Kidney epithelial cell (primary cell): ENCODE measurements around the gene BBX. TPM values are rescaled to one million over a fixed set of nuclear protein-coding genes. Genes with fewer than 3 reads are reported as not detected.

Experiments used
- DNase-seq: peaks from one replicate; pipeline ENCODE4 v3.0.0-alpha.2; 2010; ENCODE audit warnings: low read depth
- H3K27me3 ChIP-seq: 2 replicates; pipeline ENCODE4 v1.6.0; 2011; ENCODE audit warnings: low read length; ENCODE audit not compliant: control insufficient read depth, insufficient read depth
- H3K36me3 ChIP-seq: 2 replicates; pipeline ENCODE4 v1.5.1; 2011; ENCODE audit warnings: low read length; ENCODE audit not compliant: control insufficient read depth, insufficient read depth
- H3K4me3 ChIP-seq: 2 replicates; pipeline ENCODE4 v1.5.1; 2011; ENCODE audit warnings: low read depth, mild to moderate bottlenecking, control low read depth, low read length
- CTCF ChIP-seq: IDR thresholded peaks from 2 replicates; pipeline ENCODE4 v1.5.1; 2011; ENCODE audit warnings: mild to moderate bottlenecking, moderate library complexity, low read length, control low read depth, inconsistent platforms; ENCODE audit not compliant: insufficient read depth, poor library complexity, severe bottlenecking
- total RNA-seq: library from RNA; depleted of rRNA; stranded (reverse); fragments of >200 nt; gene quantifications from 2 replicates; pipeline ENCODE4 v1.2.3, GENCODE V29; 2015

BBX gene
- total RNA-seq, 1 donor from 2014 or later: 50.7 TPM

DNA sequence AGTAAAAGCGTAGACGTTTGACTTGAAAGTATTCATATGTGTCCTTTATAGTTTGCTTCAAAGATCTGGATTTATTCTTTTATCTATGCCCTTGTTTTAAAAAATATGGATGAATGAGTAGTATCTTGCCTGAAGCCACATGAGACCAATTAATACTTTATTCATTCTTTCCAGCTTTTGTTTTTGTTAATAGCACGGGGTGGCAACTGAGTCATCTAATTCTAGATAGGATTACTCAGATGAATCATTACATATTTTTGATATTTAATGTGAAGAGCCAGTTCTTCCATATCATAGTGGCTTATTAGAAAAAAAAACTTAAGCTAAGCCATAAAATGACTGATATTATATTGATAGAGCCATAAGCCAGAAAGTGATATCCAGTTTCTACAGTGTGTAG lies 121.9 kb downstream of the BBX start:
- no peak for TF ChIP-seq CTCF
- no peak overlapping the region for H3K4me3 ChIP-seq

GRCh38 chr3:107650788-107651187 lies 128.0 kb downstream of the BBX start:
- Histone ChIP-seq H3K4me3 (no peak overlapping the region), H3K27me3 (no peaks in the 10 kb centered on the region), H3K36me3 (no peaks in the 10 kb centered on the region)
- no peak for TF ChIP-seq CTCF
- DNase-seq: no peak

More for the DNA sequence above, 121.9 kb downstream of the BBX start:
- H3K36me3 ChIP-seq: no peaks in the 10 kb centered on the region
- no peak for DNase-seq
- H3K27me3 ChIP-seq: no peaks in the 10 kb centered on the region

DNA sequence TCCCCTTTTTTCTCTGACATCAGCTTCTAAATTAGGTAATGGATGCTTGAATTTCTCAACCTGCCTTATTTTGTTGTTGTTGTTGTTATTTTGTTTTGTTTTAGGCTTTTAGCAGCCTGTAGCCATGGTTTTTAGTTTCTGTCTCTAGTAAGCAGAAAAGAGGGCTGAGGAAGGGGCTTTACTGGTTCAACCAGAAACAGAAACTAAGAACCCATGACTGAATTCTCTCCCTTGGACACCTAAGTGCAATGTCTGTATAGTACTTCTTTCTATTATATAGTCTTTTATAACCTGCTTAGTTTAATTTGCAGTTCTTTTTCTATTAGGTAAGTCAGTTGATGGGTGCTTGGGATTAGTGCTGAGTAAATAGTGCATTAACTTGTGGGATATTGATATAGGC lies 129.0 kb downstream of the BBX start:
- no peak overlapping the region for H3K4me3 ChIP-seq
- DNase-seq: no peak
- no peaks in the 10 kb centered on the region for H3K36me3 ChIP-seq
- no peak for TF ChIP-seq CTCF
- H3K27me3 ChIP-seq: no peaks in the 10 kb centered on the region

- Histone ChIP-seq H3K27me3 (no peaks in the 10 kb centered on the region), H3K4me3 (no peak overlapping the region), H3K36me3 (no peaks in the 10 kb centered on the region)
- TF ChIP-seq CTCF: no peak
- DNase-seq: no peak
These were observed 131.5 kb downstream of the BBX start for GRCh38 chr3:107654218-107654617.

- Histone ChIP-seq H3K36me3 (no peaks in the 10 kb centered on the region), H3K4me3 (no peak overlapping the region), H3K27me3 (no peaks in the 10 kb centered on the region)
- DNase-seq: no peak
- no peak for TF ChIP-seq CTCF
These were observed 135.2 kb downstream of the BBX start for GRCh38 chr3:107657971-107658370.

DNA sequence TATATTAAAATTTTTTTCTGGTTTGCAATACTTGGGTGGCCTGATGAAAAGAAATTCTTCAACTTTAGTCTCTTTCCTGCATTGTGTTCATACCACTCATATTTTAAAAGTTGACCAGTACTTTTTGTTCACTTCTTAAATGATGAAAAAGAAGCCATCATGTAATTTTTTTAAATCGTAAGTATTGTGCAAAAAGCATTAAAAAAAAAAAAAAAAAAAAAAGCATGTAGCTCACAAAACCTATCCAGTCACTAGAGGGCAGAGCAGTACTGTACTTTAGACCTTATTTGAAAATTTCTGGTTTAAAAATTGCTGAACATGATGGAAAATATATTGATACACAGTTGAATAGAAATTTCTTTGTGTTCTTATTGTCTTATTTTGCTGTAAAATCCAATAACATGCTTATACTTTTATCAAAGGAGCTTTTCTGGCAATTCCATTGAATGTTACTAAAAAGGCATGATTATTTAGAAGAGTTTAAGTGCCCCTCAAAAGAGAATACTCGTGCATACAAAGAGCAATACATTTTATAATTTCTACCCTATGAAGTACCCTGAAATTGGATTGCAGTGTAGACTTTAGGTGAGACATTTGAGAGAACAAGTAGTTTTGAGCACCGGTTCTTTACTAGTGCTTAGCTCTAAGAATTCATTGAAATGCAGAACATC lies 137.7 kb downstream of the BBX start:
- Histone ChIP-seq H3K4me3 (no peak overlapping the region), H3K27me3 (no peaks in the 10 kb centered on the region), H3K36me3 (no peaks in the 10 kb centered on the region)
- peak; percentile 57 for TF ChIP-seq CTCF
- no peak for DNase-seq
